ENCODE results near the gene WDR55.

The WDR55 gene

DNA sequence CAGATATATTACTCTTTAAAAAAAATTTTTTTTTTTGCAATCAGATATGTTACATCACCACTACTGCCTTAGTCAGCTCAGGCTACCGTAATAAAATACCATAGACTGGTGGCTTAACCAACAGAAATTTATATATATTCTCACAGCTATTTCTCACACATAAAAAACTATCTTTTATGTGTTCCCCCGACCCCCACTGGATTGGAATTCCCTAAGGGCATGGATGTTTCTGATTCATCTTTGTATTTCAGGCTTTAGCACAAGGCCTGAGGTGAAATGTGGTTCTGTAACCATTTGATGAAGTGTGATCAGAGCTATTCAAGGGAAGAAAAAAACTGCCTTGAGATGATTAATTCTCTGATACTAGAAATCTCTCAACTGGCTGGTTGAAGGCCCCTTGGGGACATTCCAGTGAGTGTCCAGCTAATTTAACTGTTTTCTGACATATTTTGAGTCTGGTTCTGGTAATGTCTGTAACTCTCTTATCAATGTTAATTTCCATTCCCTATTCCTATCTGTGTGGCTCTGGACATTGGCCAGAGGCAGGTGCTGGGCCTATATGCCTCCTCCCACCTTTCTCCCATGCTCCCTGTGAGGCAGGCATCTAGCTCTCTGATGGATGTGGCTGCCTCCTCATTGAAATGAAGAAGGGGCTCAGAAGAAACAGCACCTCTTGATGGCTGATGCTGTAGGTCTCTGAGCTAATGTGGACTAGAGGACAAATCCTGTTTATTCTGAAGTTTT, 34.2 kb upstream of the WDR55 start:
- TF ChIP-seq POLR2AphosphoS5 (IDR thresholded peaks at IDR 0.05; ENCODE audit: low read depth, low read length): no peak
- TF ChIP-seq TAF1 (IDR thresholded peaks at IDR 0.05; ENCODE audit: borderline replicate concordance, insufficient read depth, low read length): no peak
- no peak for TF ChIP-seq FOXP2 (optimal IDR thresholded peaks at IDR 0.05; ENCODE audit: borderline replicate concordance, extremely low read depth, extremely low read length, insufficient read depth)
- TF ChIP-seq SIN3A (IDR thresholded peaks at IDR 0.05; ENCODE audit: borderline replicate concordance, insufficient read depth, low read length): no peak
- TF ChIP-seq, protein P1, sequence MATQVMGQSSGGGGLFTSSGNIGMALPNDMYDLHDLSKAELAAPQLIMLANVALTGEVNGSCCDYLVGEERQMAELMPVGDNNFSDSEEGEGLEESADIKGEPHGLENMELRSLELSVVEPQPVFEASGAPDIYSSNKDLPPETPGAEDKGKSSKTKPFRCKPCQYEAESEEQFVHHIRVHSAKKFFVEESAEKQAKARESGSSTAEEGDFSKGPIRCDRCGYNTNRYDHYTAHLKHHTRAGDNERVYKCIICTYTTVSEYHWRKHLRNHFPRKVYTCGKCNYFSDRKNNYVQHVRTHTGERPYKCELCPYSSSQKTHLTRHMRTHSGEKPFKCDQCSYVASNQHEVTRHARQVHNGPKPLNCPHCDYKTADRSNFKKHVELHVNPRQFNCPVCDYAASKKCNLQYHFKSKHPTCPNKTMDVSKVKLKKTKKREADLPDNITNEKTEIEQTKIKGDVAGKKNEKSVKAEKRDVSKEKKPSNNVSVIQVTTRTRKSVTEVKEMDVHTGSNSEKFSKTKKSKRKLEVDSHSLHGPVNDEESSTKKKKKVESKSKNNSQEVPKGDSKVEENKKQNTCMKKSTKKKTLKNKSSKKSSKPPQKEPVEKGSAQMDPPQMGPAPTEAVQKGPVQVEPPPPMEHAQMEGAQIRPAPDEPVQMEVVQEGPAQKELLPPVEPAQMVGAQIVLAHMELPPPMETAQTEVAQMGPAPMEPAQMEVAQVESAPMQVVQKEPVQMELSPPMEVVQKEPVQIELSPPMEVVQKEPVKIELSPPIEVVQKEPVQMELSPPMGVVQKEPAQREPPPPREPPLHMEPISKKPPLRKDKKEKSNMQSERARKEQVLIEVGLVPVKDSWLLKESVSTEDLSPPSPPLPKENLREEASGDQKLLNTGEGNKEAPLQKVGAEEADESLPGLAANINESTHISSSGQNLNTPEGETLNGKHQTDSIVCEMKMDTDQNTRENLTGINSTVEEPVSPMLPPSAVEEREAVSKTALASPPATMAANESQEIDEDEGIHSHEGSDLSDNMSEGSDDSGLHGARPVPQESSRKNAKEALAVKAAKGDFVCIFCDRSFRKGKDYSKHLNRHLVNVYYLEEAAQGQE (IDR thresholded peaks at IDR 0.05; ENCODE audit: insufficient read depth in 1 of 2, low read depth in 2 of 2, low read length in 2 of 2): no peak

DNA sequence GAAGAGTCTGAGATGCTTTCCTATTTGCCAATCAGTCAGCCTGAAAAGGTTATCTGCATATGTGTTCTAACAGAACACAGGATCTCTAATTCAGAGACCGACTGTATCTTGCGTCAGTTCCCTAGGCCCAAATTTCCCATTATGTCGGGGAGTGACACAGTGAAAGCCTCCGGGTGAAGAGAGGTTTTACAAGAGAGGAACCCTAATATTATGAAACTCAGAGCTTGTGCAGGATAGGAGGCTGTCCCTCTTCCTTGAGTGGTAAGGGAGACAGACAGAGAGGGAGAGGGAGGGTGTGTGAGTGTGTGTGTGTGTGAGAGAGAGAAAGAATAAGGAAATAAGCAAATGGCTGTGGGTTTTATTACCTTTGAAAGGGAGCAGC, 33.7 kb upstream of the WDR55 start:
- TF ChIP-seq, protein P1 (IDR thresholded peaks at IDR 0.05; ENCODE audit: insufficient read depth in 1 of 2, low read depth in 2 of 2, low read length in 2 of 2): no peak
- TF ChIP-seq TAF1 (IDR thresholded peaks at IDR 0.05; ENCODE audit: borderline replicate concordance, insufficient read depth, low read length) (no peak), SIN3A (IDR thresholded peaks at IDR 0.05; ENCODE audit: borderline replicate concordance, insufficient read depth, low read length) (no peak), FOXP2 (optimal IDR thresholded peaks at IDR 0.05; ENCODE audit: borderline replicate concordance, extremely low read depth, extremely low read length, insufficient read depth) (no peak)

DNA sequence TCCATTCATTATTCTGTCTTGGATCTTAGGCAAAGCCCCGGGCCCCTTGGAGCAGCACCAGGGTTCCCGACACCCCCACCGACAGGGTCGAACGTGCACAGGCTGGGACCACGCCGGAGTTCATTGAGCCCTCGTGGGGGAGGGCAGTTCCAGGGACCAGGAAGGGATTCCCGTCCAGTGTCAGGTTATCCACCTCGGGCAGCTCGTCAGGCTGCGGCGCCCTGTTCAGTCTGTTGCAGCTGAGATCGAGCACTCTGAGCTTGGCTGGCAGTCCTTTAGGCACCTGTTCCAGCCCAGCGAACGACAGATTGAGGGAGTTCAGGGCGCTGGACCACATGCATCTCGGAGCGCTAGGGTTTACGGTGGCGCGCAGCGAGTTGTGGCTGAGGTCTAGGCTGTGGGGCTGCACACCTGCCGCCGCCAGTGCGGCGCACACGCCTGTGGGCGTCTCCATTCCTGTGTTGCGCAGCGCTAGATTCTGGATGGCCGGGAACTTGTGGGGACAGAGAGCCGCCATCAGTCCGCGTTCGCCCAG, 32.8 kb upstream of the WDR55 start:
- TF ChIP-seq POLR2AphosphoS5 (IDR thresholded peaks at IDR 0.05; ENCODE audit: low read depth, low read length) (no peak), SIN3A (IDR thresholded peaks at IDR 0.05; ENCODE audit: borderline replicate concordance, insufficient read depth, low read length) (no peak), FOXP2 (optimal IDR thresholded peaks at IDR 0.05; ENCODE audit: borderline replicate concordance, extremely low read depth, extremely low read length, insufficient read depth) (no peak), TAF1 (IDR thresholded peaks at IDR 0.05; ENCODE audit: borderline replicate concordance, insufficient read depth, low read length) (no peak)
- TF ChIP-seq, protein P1 (IDR thresholded peaks at IDR 0.05; ENCODE audit: insufficient read depth in 1 of 2, low read depth in 2 of 2, low read length in 2 of 2): no peak

DNA sequence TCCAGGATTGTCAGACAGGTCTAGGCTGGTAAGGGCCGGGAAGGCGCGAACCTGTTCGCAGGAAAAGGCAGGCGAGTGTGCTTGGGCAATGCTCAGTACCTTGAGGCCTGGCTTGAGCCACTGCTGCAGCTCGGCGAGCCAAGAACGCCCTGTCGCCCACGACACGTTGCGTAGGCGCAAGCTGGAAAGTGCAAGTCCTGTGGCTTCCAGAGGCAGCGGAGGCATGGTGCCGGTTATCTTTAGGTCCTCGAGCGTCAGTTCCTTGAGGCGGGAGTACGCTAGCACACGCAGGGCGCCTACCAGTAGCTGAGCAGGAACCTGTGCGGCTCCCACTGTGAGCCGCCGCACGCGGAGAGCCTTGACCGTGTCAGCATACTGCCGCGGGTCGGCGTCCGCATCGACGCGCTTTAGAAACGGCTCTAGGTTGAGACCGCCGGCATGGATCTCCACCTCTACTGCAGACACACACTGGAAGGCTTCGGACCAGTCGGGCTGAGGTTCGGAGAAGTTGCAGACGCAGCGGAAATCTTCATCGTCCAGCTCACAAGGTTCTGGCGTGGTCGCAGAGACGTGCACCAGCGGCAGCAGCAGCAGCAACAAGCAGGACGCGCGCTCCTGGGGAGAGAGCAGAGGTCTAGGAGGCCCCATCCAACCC, 32.2 kb upstream of the WDR55 start:
- TF ChIP-seq TAF1 (IDR thresholded peaks at IDR 0.05; ENCODE audit: borderline replicate concordance, insufficient read depth, low read length): no peak
- TF ChIP-seq POLR2AphosphoS5 (IDR thresholded peaks at IDR 0.05; ENCODE audit: low read depth, low read length): no peak
- TF ChIP-seq, protein P1 (IDR thresholded peaks at IDR 0.05; ENCODE audit: insufficient read depth in 1 of 2, low read depth in 2 of 2, low read length in 2 of 2): no peak
- no peak for TF ChIP-seq FOXP2 (optimal IDR thresholded peaks at IDR 0.05; ENCODE audit: borderline replicate concordance, extremely low read depth, extremely low read length, insufficient read depth)
- TF ChIP-seq SIN3A (IDR thresholded peaks at IDR 0.05; ENCODE audit: borderline replicate concordance, insufficient read depth, low read length): no peak
